ENCODE results near the gene ELF2.

Gene ELF2

GRCh38 chr4:139154134-139154421 is 22.9 kb downstream of the ELF2 start:
- no peak overlapping the region for H3K4me3 ChIP-seq (ENCODE audit: low read depth in 1 of 2, low read length in 2 of 2)
- no peak overlapping the region for H2AFZ ChIP-seq (ENCODE audit: low read depth, low read length)
- no peak for TF ChIP-seq EZH2 (IDR thresholded peaks at IDR 0.05; ENCODE audit: borderline replicate concordance, low read depth, low read length, severe bottlenecking)
- no peak for TF ChIP-seq CTCF (IDR thresholded peaks at IDR 0.05; ENCODE audit: borderline replicate concordance, extremely low read depth, low read length, poor library complexity, severe bottlenecking)
- H3K4me1 ChIP-seq (ENCODE audit: insufficient read depth, low read length): no peaks in the 10 kb centered on the region
- no peak overlapping the region for H3K4me2 ChIP-seq (ENCODE audit: insufficient read depth, low read length)
- no peaks in the 10 kb centered on the region for H3K36me3 ChIP-seq (ENCODE audit: insufficient read depth, low read length)
- no peaks in the 10 kb centered on the region for H3K27me3 ChIP-seq (ENCODE audit: insufficient read depth, low read length, poor library complexity)
- peaks cover 47% of the 10 kb centered on the region for H4K20me1 ChIP-seq (ENCODE audit: insufficient read depth, low read length)
- ATAC-seq (ENCODE audit: insufficient read depth, low read depth) (no peak), DNase-seq (no peak)
- peaks cover 85% of the 10 kb centered on the region for H3K79me2 ChIP-seq (ENCODE audit: insufficient read depth, low read length)
- no peaks in the 10 kb centered on the region for H3K9me3 ChIP-seq (ENCODE audit: insufficient read depth, low read length, severe bottlenecking)
- no peak overlapping the region for H3K27ac ChIP-seq (ENCODE audit: low read length)
- H3K9ac ChIP-seq (ENCODE audit: low read depth, low read length): no peak overlapping the region

- Histone ChIP-seq H3K79me2 (ENCODE audit: insufficient read depth, low read length) (peaks cover 85% of the 10 kb centered on the region), H3K36me3 (ENCODE audit: insufficient read depth, low read length) (no peaks in the 10 kb centered on the region), H3K4me2 (ENCODE audit: insufficient read depth, low read length) (no peak overlapping the region), H3K27me3 (ENCODE audit: insufficient read depth, low read length, poor library complexity) (no peaks in the 10 kb centered on the region), H3K4me3 (ENCODE audit: low read depth in 1 of 2, low read length in 2 of 2) (no peak overlapping the region), H3K4me1 (ENCODE audit: insufficient read depth, low read length) (no peaks in the 10 kb centered on the region), H3K9me3 (ENCODE audit: insufficient read depth, low read length, severe bottlenecking) (no peaks in the 10 kb centered on the region), H3K9ac (ENCODE audit: low read depth, low read length) (no peak overlapping the region), H3K27ac (ENCODE audit: low read length) (no peak overlapping the region), H2AFZ (ENCODE audit: low read depth, low read length) (no peak overlapping the region), H4K20me1 (ENCODE audit: insufficient read depth, low read length) (peaks cover 42% of the 10 kb centered on the region)
- DNase-seq (no peak), ATAC-seq (ENCODE audit: insufficient read depth, low read depth) (no peak)
- TF ChIP-seq CTCF (IDR thresholded peaks at IDR 0.05; ENCODE audit: borderline replicate concordance, extremely low read depth, low read length, poor library complexity, severe bottlenecking): no peak
- TF ChIP-seq EZH2 (IDR thresholded peaks at IDR 0.05; ENCODE audit: borderline replicate concordance, low read depth, low read length, severe bottlenecking): no peak
These were observed 23.4 kb downstream of the ELF2 start for GRCh38 chr4:139153411-139154133.

- TF ChIP-seq EZH2 (IDR thresholded peaks at IDR 0.05; ENCODE audit: borderline replicate concordance, low read depth, low read length, severe bottlenecking) (no peak), CTCF (IDR thresholded peaks at IDR 0.05; ENCODE audit: borderline replicate concordance, extremely low read depth, low read length, poor library complexity, severe bottlenecking) (no peak)
- Histone ChIP-seq H3K79me2 (ENCODE audit: insufficient read depth, low read length) (peaks cover 83% of the 10 kb centered on the region), H3K27ac (ENCODE audit: low read length) (no peak overlapping the region), H3K36me3 (ENCODE audit: insufficient read depth, low read length) (no peaks in the 10 kb centered on the region), H2AFZ (ENCODE audit: low read depth, low read length) (no peak overlapping the region), H3K4me1 (ENCODE audit: insufficient read depth, low read length) (no peaks in the 10 kb centered on the region), H3K27me3 (ENCODE audit: insufficient read depth, low read length, poor library complexity) (no peaks in the 10 kb centered on the region), H3K9ac (ENCODE audit: low read depth, low read length) (no peak overlapping the region), H3K9me3 (ENCODE audit: insufficient read depth, low read length, severe bottlenecking) (no peaks in the 10 kb centered on the region), H3K4me2 (ENCODE audit: insufficient read depth, low read length) (no peak overlapping the region), H3K4me3 (ENCODE audit: low read depth in 1 of 2, low read length in 2 of 2) (no peak overlapping the region), H4K20me1 (ENCODE audit: insufficient read depth, low read length) (peaks cover 32% of the 10 kb centered on the region)
- ATAC-seq (ENCODE audit: insufficient read depth, low read depth) (no peak), DNase-seq (no peak)
These were observed 24.8 kb downstream of the ELF2 start for GRCh38 chr4:139152249-139152648.

Data from DND-41 (cell line).